Colonic mucosa (tissue), 4 donors: ENCODE data around the gene ZNF385B. TPM values are rescaled to one million over a fixed set of nuclear protein-coding genes. Genes with fewer than 3 reads are reported as not detected.

Source experiments
- DNase-seq: peaks from one replicate; pipeline ENCODE4 v3.0.0-alpha.2; 2020
- H3K27ac ChIP-seq: fragments of 200-600 bp; one replicate; pipeline ENCODE4 v1.8.0; 2021
- H3K27me3 ChIP-seq: fragments of 200-600 bp; one replicate; pipeline ENCODE4 v1.8.0; 2021
- H3K36me3 ChIP-seq: fragments of 200-600 bp; one replicate; pipeline ENCODE4 v1.8.0; 2021
- H3K4me1 ChIP-seq: fragments of 200-600 bp; one replicate; pipeline ENCODE4 v1.8.0; 2021; ENCODE audit warnings: mild to moderate bottlenecking
- H3K4me3 ChIP-seq: fragments of 200-600 bp; one replicate; pipeline ENCODE4 v1.8.0; 2021
- H3K9ac ChIP-seq, 2 donors: one replicate each; pipeline ENCODE4 v1.7.0; 2013; ENCODE audit warnings: control low read depth in 2 of 2, low read depth in 2 of 2, low read length in 2 of 2
- H3K9me3 ChIP-seq: fragments of 200-600 bp; one replicate; pipeline ENCODE4 v1.8.0; 2021
- CTCF ChIP-seq: fragments of 200-600 bp; IDR thresholded peaks from one replicate; pipeline ENCODE4 v1.8.0; 2022; ENCODE audit warnings: antibody characterized with exemption, mild to moderate bottlenecking
- intact Hi-C: fragments of 100-400 bp; cut with DNase I; formaldehyde crosslinking; loops from one replicate; pipeline ENCODE4 v1.14.1; 2022
- total RNA-seq, 2 donors: library from RNA; stranded (reverse); fragmentation: NEBNext Ultra II Directional in 1 of 2; extraction: Animal tissue kit (Norgen Biotek cat#: 25700) in 1 of 2; gene quantifications; one replicate each; pipeline ENCODE4 v1.2.1, GENCODE V29; 2021
- donor health status: healthy.
- donor health status: DM: no; HTN: no; CAD: no.
- donor health status: DM: no; HTN: no; CAD: no.

The ZNF385B gene
- total RNA-seq, 2 donors from 2014 or later = 0.10 to 0.69 TPM

- H3K9ac ChIP-seq = no peak overlapping the region
- no peak overlapping the region for H3K27ac ChIP-seq
- H3K36me3 ChIP-seq = no peaks in the 10 kb centered on the region
- H3K4me3 ChIP-seq = no peak overlapping the region
- no peak for DNase-seq
- H3K9me3 ChIP-seq = no peaks in the 10 kb centered on the region
- no peaks in the 10 kb centered on the region for H3K4me1 ChIP-seq
- TF ChIP-seq CTCF = no peak
- intact Hi-C loops = no loop called here
- no peaks in the 10 kb centered on the region for H3K27me3 ChIP-seq
Measured at GRCh38 chr2:179814050-179814449, 47.4 kb downstream of the ZNF385B start.

- no peaks in the 10 kb centered on the region for H3K4me1 ChIP-seq
- no peaks in the 10 kb centered on the region for H3K27me3 ChIP-seq
- no peak overlapping the region for H3K27ac ChIP-seq
- H3K4me3 ChIP-seq = no peak overlapping the region
- intact Hi-C loops = no loop called here
- no peak overlapping the region for H3K9ac ChIP-seq
- no peaks in the 10 kb centered on the region for H3K9me3 ChIP-seq
- H3K36me3 ChIP-seq = no peaks in the 10 kb centered on the region
- no peak for DNase-seq
- TF ChIP-seq CTCF = no peak
Measured at GRCh38 chr2:179812501-179812900, 48.9 kb downstream of the ZNF385B start.

- intact Hi-C loops = no loop called here
- no peaks in the 10 kb centered on the region for H3K27me3 ChIP-seq
- no peaks in the 10 kb centered on the region for H3K9me3 ChIP-seq
Measured at GRCh38 chr2:179811042-179811441, 50.4 kb downstream of the ZNF385B start.

DNA sequence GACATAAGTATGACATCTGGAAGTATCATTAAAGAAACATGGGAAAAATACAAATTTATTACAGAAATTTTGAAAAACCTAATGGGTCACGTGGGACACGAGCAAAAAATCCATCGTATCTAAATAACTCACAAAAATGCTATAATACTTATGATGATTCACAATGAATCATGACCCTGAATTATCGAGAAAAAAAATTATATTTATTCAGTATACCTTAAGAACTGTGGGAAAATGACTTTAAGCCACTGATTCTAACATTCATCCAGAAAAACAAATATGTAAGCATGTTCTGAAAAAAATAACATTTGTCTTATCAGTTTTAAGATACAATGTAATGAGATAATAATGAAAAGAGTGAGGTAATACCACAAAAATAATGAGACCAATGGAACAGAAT, 51.8 kb downstream of the ZNF385B start:
- intact Hi-C loops = no loop called here
- Histone ChIP-seq H3K4me1 (no peaks in the 10 kb centered on the region), H3K27ac (no peak overlapping the region), H3K9ac (no peak overlapping the region), H3K27me3 (no peaks in the 10 kb centered on the region), H3K36me3 (no peaks in the 10 kb centered on the region), H3K4me3 (no peak overlapping the region), H3K9me3 (no peaks in the 10 kb centered on the region)
- no peak for TF ChIP-seq CTCF
- no peak for DNase-seq

More at GRCh38 chr2:179811042-179811441, 50.4 kb downstream of the ZNF385B start:
- Histone ChIP-seq H3K36me3 (no peaks in the 10 kb centered on the region), H3K9ac (no peak overlapping the region), H3K27ac (no peak overlapping the region), H3K4me3 (no peak overlapping the region), H3K4me1 (no peaks in the 10 kb centered on the region)
- no peak for DNase-seq
- TF ChIP-seq CTCF = no peak

GRCh38 chr2:179805001-179805400, 56.4 kb downstream of the ZNF385B start:
- H3K27me3 ChIP-seq = no peaks in the 10 kb centered on the region
- no peak overlapping the region for H3K9ac ChIP-seq
- H3K4me3 ChIP-seq = no peak overlapping the region
- H3K4me1 ChIP-seq = no peaks in the 10 kb centered on the region
- DNase-seq = no peak
- intact Hi-C loops = no loop called here
- H3K9me3 ChIP-seq = no peaks in the 10 kb centered on the region
- no peaks in the 10 kb centered on the region for H3K36me3 ChIP-seq
- no peak overlapping the region for H3K27ac ChIP-seq
- TF ChIP-seq CTCF = no peak

GRCh38 chr2:179804206-179804605, 57.2 kb downstream of the ZNF385B start:
- Histone ChIP-seq H3K27me3 (no peaks in the 10 kb centered on the region), H3K27ac (no peak overlapping the region), H3K4me1 (no peaks in the 10 kb centered on the region), H3K9ac (no peak overlapping the region), H3K36me3 (no peaks in the 10 kb centered on the region), H3K9me3 (no peaks in the 10 kb centered on the region), H3K4me3 (no peak overlapping the region)
- intact Hi-C loops = no loop called here
- TF ChIP-seq CTCF = no peak
- no peak for DNase-seq
